A673 (cell line): ENCODE data around the gene HCST. TPM values are rescaled to one million over a fixed set of nuclear protein-coding genes. Genes with fewer than 3 reads are reported as not detected.

Experiments used
- BruUV-seq: library from RNA; stranded (reverse); fragments of 400-500 nt; replicated peaks from 2 replicates; lab custom pipeline; 2021; lab: Mats Ljungman, UMichigan
- CTCF ChIA-PET: fragments of 300-600 bp; sonication (Branson Sonifier 250); formaldehyde crosslinking; loops from one replicate; lab custom pipeline; 2022; ENCODE audit warnings: antibody characterized with exemption; lab: Charles Lee
- POLR2A ChIA-PET: fragments of 300-600 bp; sonication (Branson Sonifier 250); formaldehyde crosslinking; loops from one replicate; lab custom pipeline; 2022; ENCODE audit warnings: antibody characterized with exemption; ENCODE audit not compliant: low non-redundant PET; lab: Charles Lee
- DNase-seq: peaks from one replicate; pipeline ENCODE4 v3.0.0-alpha.2; 2015; ENCODE audit warnings: low spot score
- H3K27ac ChIP-seq: fragments of 200-600 bp; sonication (generic); 2 replicates; pipeline ENCODE4 v1.5.1; 2016; ENCODE audit warnings: mixed run types, low read depth, mild to moderate bottlenecking, mixed read lengths, antibody characterized with exemption, low read length; ENCODE audit not compliant: poor library complexity, severe bottlenecking
- H3K27me3 ChIP-seq: fragments of 200-600 bp; sonication (generic); replicated peaks from 2 replicates; pipeline ENCODE4 v1.6.1; 2017; ENCODE audit warnings: mixed run types, low read depth, mild to moderate bottlenecking, mixed read lengths, antibody characterized with exemption, low read length; ENCODE audit not compliant: insufficient read depth, poor library complexity
- H3K36me3 ChIP-seq: fragments of 200-600 bp; sonication (generic); 2 replicates; pipeline ENCODE4 v1.6.1; 2016; ENCODE audit warnings: mixed run types, mild to moderate bottlenecking, mixed read lengths, antibody characterized with exemption, low read length; ENCODE audit not compliant: insufficient read depth, poor library complexity, severe bottlenecking
- H3K4me1 ChIP-seq: fragments of 200-600 bp; sonication (generic); 2 replicates; pipeline ENCODE4 v1.6.1; 2017; ENCODE audit warnings: mixed run types, mild to moderate bottlenecking, mixed read lengths, antibody characterized with exemption, low read length; ENCODE audit not compliant: insufficient read depth, poor library complexity, severe bottlenecking
- H3K4me3 ChIP-seq: fragments of 200-600 bp; sonication (generic); 2 replicates; pipeline ENCODE4 v1.5.1; 2016; ENCODE audit warnings: low read depth, mixed run types, mild to moderate bottlenecking, mixed read lengths, low read length; ENCODE audit not compliant: poor library complexity, severe bottlenecking
- H3K9me3 ChIP-seq: fragments of 200-600 bp; sonication (generic); 2 replicates; pipeline ENCODE4 v1.6.1; 2016; ENCODE audit warnings: mixed run types, low read depth, mild to moderate bottlenecking, mixed read lengths, antibody characterized with exemption, low read length; ENCODE audit not compliant: poor library complexity, severe bottlenecking
- EZH2 ChIP-seq: fragments of 200-600 bp; sonication (generic); IDR thresholded peaks from 2 replicates; pipeline ENCODE4 v1.6.1; 2017; ENCODE audit warnings: borderline replicate concordance, low read depth, mild to moderate bottlenecking, mixed read lengths, antibody characterized with exemption, low read length; ENCODE audit not compliant: poor library complexity, severe bottlenecking
- intact Hi-C: fragments of 100-400 bp; cut with micrococcal nuclease; formaldehyde crosslinking; loops from one replicate; pipeline ENCODE4 v1.10.0; 2022; ENCODE audit not compliant: unreplicated experiment
- total RNA-seq: library from RNA; stranded (reverse); gene quantifications from 2 replicates; pipeline ENCODE4 v1.2.3, GENCODE V29; 2021
- TF ChIP-seq, protein P1 (sequence below): fragments of 300-800, 200-600 bp; sonication (generic); conservative IDR thresholded peaks from 2 replicates; pipeline ENCODE4 v1.5.1; 2017; ENCODE audit warnings: low read depth, mild to moderate bottlenecking, antibody characterized with exemption, low read length, moderate library complexity, mixed read lengths

Gene HCST
- total RNA-seq, 1 experiment from 2014 or later: 4.2 TPM

- intact Hi-C loops: no loop called here
- no peak overlapping the region for H3K27ac ChIP-seq
- no TSS peak for BruUV-seq
- no peak overlapping the region for H3K4me3 ChIP-seq
- DNase-seq: no peak
- POLR2A ChIA-PET: no interaction called here
- no peaks in the 10 kb centered on the region for H3K36me3 ChIP-seq
- peaks cover 16% of the 10 kb centered on the region for H3K27me3 ChIP-seq
- H3K4me1 ChIP-seq: peaks cover 13% of the 10 kb centered on the region
- CTCF ChIA-PET: no interaction called here
- no peaks in the 10 kb centered on the region for H3K9me3 ChIP-seq
- TF ChIP-seq, protein P1, sequence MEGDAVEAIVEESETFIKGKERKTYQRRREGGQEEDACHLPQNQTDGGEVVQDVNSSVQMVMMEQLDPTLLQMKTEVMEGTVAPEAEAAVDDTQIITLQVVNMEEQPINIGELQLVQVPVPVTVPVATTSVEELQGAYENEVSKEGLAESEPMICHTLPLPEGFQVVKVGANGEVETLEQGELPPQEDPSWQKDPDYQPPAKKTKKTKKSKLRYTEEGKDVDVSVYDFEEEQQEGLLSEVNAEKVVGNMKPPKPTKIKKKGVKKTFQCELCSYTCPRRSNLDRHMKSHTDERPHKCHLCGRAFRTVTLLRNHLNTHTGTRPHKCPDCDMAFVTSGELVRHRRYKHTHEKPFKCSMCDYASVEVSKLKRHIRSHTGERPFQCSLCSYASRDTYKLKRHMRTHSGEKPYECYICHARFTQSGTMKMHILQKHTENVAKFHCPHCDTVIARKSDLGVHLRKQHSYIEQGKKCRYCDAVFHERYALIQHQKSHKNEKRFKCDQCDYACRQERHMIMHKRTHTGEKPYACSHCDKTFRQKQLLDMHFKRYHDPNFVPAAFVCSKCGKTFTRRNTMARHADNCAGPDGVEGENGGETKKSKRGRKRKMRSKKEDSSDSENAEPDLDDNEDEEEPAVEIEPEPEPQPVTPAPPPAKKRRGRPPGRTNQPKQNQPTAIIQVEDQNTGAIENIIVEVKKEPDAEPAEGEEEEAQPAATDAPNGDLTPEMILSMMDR: no peak
- no peak for TF ChIP-seq EZH2
Measured at GRCh38 chr19:35858311-35858710, 44.0 kb upstream of the HCST start.

DNA sequence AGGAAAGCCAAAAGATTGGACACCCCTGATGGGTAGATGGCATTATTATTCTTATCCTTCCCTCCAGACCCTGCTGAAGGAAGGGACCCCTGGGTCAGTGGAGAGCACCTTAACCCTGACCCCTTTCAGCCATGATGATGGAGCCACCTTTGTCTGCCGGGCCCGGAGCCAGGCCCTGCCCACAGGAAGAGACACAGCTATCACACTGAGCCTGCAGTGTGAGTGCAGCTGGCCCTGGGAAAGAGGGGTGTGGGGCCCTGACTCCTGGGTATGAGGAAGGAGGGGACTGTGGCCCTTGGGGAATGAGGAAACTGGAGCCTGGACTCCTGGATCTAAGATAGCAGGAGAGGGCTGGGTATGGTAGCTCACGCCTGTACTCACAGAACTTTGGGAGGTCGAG lies 42.9 kb upstream of the HCST start:
- POLR2A ChIA-PET: no interaction called here
- H3K36me3 ChIP-seq: no peaks in the 10 kb centered on the region
- no peak overlapping the region for H3K27ac ChIP-seq
- TF ChIP-seq, protein P1: no peak
- no peak for TF ChIP-seq EZH2
- CTCF ChIA-PET: no interaction called here
- H3K4me3 ChIP-seq: no peak overlapping the region
- peaks cover 13% of the 10 kb centered on the region for H3K4me1 ChIP-seq
- no TSS peak for BruUV-seq
- no peak for DNase-seq
- no peaks in the 10 kb centered on the region for H3K9me3 ChIP-seq
- peaks cover 16% of the 10 kb centered on the region for H3K27me3 ChIP-seq
- intact Hi-C loops: no loop called here

- Histone ChIP-seq H3K4me3 (no peak overlapping the region), H3K4me1 (peaks cover 13% of the 10 kb centered on the region), H3K27ac (no peak overlapping the region), H3K36me3 (no peaks in the 10 kb centered on the region), H3K27me3 (peaks cover 16% of the 10 kb centered on the region), H3K9me3 (no peaks in the 10 kb centered on the region)
- intact Hi-C loops: no loop called here
- POLR2A ChIA-PET: no interaction called here
- CTCF ChIA-PET: no interaction called here
- BruUV-seq: no TSS peak
- TF ChIP-seq EZH2: no peak
- TF ChIP-seq, protein P1: no peak
- no peak for DNase-seq
Measured at GRCh38 chr19:35860436-35860817, 41.9 kb upstream of the HCST start.
